T-helper 2 cell treated with Interferon-gamma antibody and Interleukin-4, amounts not matched to agents 100 ng/mL and 5 ng/mL, for 36 hours (primary cell): ENCODE data around the gene HOXA3. TPM values are rescaled to one million over a fixed set of nuclear protein-coding genes. Genes with fewer than 3 reads are reported as not detected.

Source experiments
- intact Hi-C: fragments of 100-400 bp; cut with micrococcal nuclease; formaldehyde crosslinking; loops from one replicate; pipeline ENCODE4 v1.15.1; 2023
- total RNA-seq: library from RNA; stranded (reverse); gene quantifications from 2 replicates; pipeline ENCODE4 v1.2.3, GENCODE V29; 2022

Gene HOXA3
- total RNA-seq, 1 donor from 2014 or later, result not detected

GRCh38 chr7:27095897-27096767, 56.3 kb downstream of the HOXA3 start, which contains the start of gene HOXA1:
HOXA1 (minus strand) TSS chr7:27096000; CDS start chr7:27095912, 88 bp downstream.
- intact Hi-C loops, result loop anchor here (1.0 to 10.0 kb wide), 6 partner anchors 35 to 1234 kb away; partner anchors contain the start of genes EVX1 and SKAP2

GRCh38 chr7:27095050-27095896, 57.1 kb downstream of the HOXA3 start:
- intact Hi-C loops, result loop anchor here (10.0 kb wide), 1 partner anchor 150 kb away; the partner anchor contains the start of gene EVX1

GRCh38 chr7:27094304-27095049, 57.9 kb downstream of the HOXA3 start:
- intact Hi-C loops, result loop anchor here (10.0 kb wide), 1 partner anchor 150 kb away; the partner anchor contains the start of gene EVX1

GRCh38 chr7:27093184-27093895, 59.0 kb downstream of the HOXA3 start:
- intact Hi-C loops, result loop anchor here (10.0 kb wide), 1 partner anchor 151 kb away; the partner anchor contains the start of gene EVX1

GRCh38 chr7:27092819-27093110, 59.6 kb downstream of the HOXA3 start:
- intact Hi-C loops, result loop anchor here (10.0 kb wide), 1 partner anchor 152 kb away; the partner anchor contains the start of gene EVX1

GRCh38 chr7:27091941-27092818, 60.2 kb downstream of the HOXA3 start:
- intact Hi-C loops, result loop anchor here (10.0 kb wide), 1 partner anchor 153 kb away; the partner anchor contains the start of gene EVX1

GRCh38 chr7:27091105-27091504, 61.3 kb downstream of the HOXA3 start:
- intact Hi-C loops, result loop anchor here (10.0 kb wide), 1 partner anchor 154 kb away; the partner anchor contains the start of gene EVX1

- intact Hi-C loops, result no loop called here
Observed at GRCh38 chr7:27088002-27088922, 64.1 kb downstream of the HOXA3 start.

GRCh38 chr7:27083646-27084045, 68.7 kb downstream of the HOXA3 start:
- intact Hi-C loops, result no loop called here

GRCh38 chr7:27082171-27082570, 70.2 kb downstream of the HOXA3 start:
- intact Hi-C loops, result no loop called here

GRCh38 chr7:27080844-27081436, 71.4 kb downstream of the HOXA3 start:
- intact Hi-C loops, result no loop called here

- intact Hi-C loops, result no loop called here
Observed at GRCh38 chr7:27079234-27079975, 73.0 kb downstream of the HOXA3 start.

GRCh38 chr7:27078616-27079233, 73.7 kb downstream of the HOXA3 start:
- intact Hi-C loops, result no loop called here

GRCh38 chr7:27073076-27073475, 79.3 kb downstream of the HOXA3 start:
- intact Hi-C loops, result no loop called here

GRCh38 chr7:27071622-27072390, 80.6 kb downstream of the HOXA3 start:
- intact Hi-C loops, result no loop called here

- intact Hi-C loops, result no loop called here
Observed at GRCh38 chr7:27068259-27068658, 84.1 kb downstream of the HOXA3 start.
